HEK293T (cell line): ENCODE data around the gene ANKRD35.

Source experiments
- CTCF ChIA-PET: fragments of 350-600 bp; formaldehyde crosslinking; extraction: SDS; loops from one replicate; lab custom pipeline; 2021; ENCODE audit warnings: antibody characterized with exemption, inconsistent platforms; lab: Yijun Ruan, JAX
- POLR2A ChIA-PET: fragments of 350-600 bp; formaldehyde crosslinking; extraction: SDS; loops from one replicate; lab custom pipeline; 2020; ENCODE audit warnings: antibody characterized with exemption, inconsistent platforms; lab: Yijun Ruan, JAX
- DNase-seq: peaks from one replicate; pipeline ENCODE4 v3.0.0; 2012; ENCODE audit warnings: mixed read lengths; ENCODE audit errors: extremely low spot score
- ARNT ChIP-seq: fragments of 450-650 bp; IDR thresholded peaks from 2 replicates; pipeline ENCODE4 v1.6.1; 2017; ENCODE audit warnings: mild to moderate bottlenecking
- BHLHE40 ChIP-seq: fragments of 450-650 bp; IDR thresholded peaks from 2 replicates; pipeline ENCODE4 v1.6.1; 2016; ENCODE audit warnings: mild to moderate bottlenecking, moderate library complexity, borderline replicate concordance
- CTBP1 ChIP-seq: fragments of 450-650 bp; IDR thresholded peaks from 2 replicates; pipeline ENCODE4 v1.6.1; 2016; ENCODE audit warnings: borderline replicate concordance
- ELF4 ChIP-seq: fragments of 450-650 bp; IDR thresholded peaks from 2 replicates; pipeline ENCODE4 v1.6.1; 2017; ENCODE audit warnings: antibody characterized with exemption
- FOXA1 ChIP-seq: fragments of 450-650 bp; IDR thresholded peaks from 2 replicates; pipeline ENCODE4 v1.6.1; 2016; ENCODE audit warnings: mild to moderate bottlenecking
- FOXK2 ChIP-seq: fragments of 450-650 bp; IDR thresholded peaks from 2 replicates; pipeline ENCODE4 v1.6.1; 2016; ENCODE audit warnings: mild to moderate bottlenecking
- FOXM1 ChIP-seq: fragments of 450-650 bp; IDR thresholded peaks from 2 replicates; pipeline ENCODE4 v1.6.1; 2017; ENCODE audit warnings: mild to moderate bottlenecking, borderline replicate concordance
- HDGF ChIP-seq: fragments of 450-650 bp; IDR thresholded peaks from 2 replicates; pipeline ENCODE4 v1.6.1; 2017; ENCODE audit warnings: antibody characterized with exemption, borderline replicate concordance
- L3MBTL2 ChIP-seq: fragments of 450-650 bp; conservative IDR thresholded peaks from 2 replicates; pipeline ENCODE4 v1.6.1; 2016; ENCODE audit warnings: mild to moderate bottlenecking
- LEF1 ChIP-seq: fragments of 450-650 bp; IDR thresholded peaks from 2 replicates; pipeline ENCODE4 v1.6.1; 2017; ENCODE audit warnings: mild to moderate bottlenecking, borderline replicate concordance
- NFRKB ChIP-seq: fragments of 450-650 bp; IDR thresholded peaks from 2 replicates; pipeline ENCODE4 v1.6.1; 2016; ENCODE audit warnings: mild to moderate bottlenecking, moderate library complexity
- PKNOX1 ChIP-seq: fragments of 450-650 bp; IDR thresholded peaks from 2 replicates; pipeline ENCODE4 v1.6.1; 2016
- SP1 ChIP-seq: fragments of 450-650 bp; IDR thresholded peaks from 2 replicates; pipeline ENCODE4 v1.6.1; 2017
- SUZ12 ChIP-seq: fragments of 450-650 bp; IDR thresholded peaks from 2 replicates; pipeline ENCODE4 v1.6.1; 2016; ENCODE audit warnings: mild to moderate bottlenecking
- TARDBP ChIP-seq: fragments of 450-650 bp; IDR thresholded peaks from 2 replicates; pipeline ENCODE4 v1.6.1; 2016
- ZNF384 ChIP-seq: fragments of 450-650 bp; IDR thresholded peaks from 2 replicates; pipeline ENCODE4 v1.6.1; 2016

ANKRD35 gene

GRCh38 chr1:145898756-145899155 lies 13.1 kb upstream of the ANKRD35 start:
- no peak for DNase-seq
- POLR2A ChIA-PET, result interaction anchor here (0.6 kb wide), 1 partner anchor 66 kb away, joined by 4 read pairs; the partner anchor contains the start of genes ANKRD34A and POLR3GL
- no peak for TF ChIP-seq LEF1
- TF ChIP-seq FOXM1, result no peak
- TF ChIP-seq FOXA1, result no peak
- TF ChIP-seq NFRKB, result no peak
- no peak for TF ChIP-seq FOXK2
- TF ChIP-seq BHLHE40, result no peak
- TF ChIP-seq PKNOX1, result no peak
- no peak for TF ChIP-seq ZNF384
- TF ChIP-seq HDGF, result no peak
- no peak for TF ChIP-seq L3MBTL2
- CTCF ChIA-PET, result interaction anchor here (1.0 kb wide), 1 partner anchor 40 kb away, joined by 3 read pairs; the partner anchor contains the start of gene PIAS3

- no peak for TF ChIP-seq FOXK2
- no peak for TF ChIP-seq SP1
- TF ChIP-seq CTBP1, result no peak
- no peak for TF ChIP-seq TARDBP
- TF ChIP-seq HDGF, result no peak
- TF ChIP-seq ZNF384, result no peak
- no peak for TF ChIP-seq FOXM1
- TF ChIP-seq ARNT, result no peak
- no peak for TF ChIP-seq PKNOX1
- no peak for TF ChIP-seq FOXA1
- TF ChIP-seq LEF1, result no peak
- no peak for TF ChIP-seq BHLHE40
- ChIA-PET POLR2A (no interaction called here), CTCF (interaction anchor here (1.0 kb wide), 1 partner anchor 17 kb away, joined by 3 read pairs; no protein-coding TSS in a partner anchor)
- DNase-seq, result no peak
Measured at GRCh38 chr1:145897969-145898368, 12.3 kb upstream of the ANKRD35 start.

GRCh38 chr1:145895471-145895870 lies 9.8 kb upstream of the ANKRD35 start:
- TF ChIP-seq NFRKB (no peak), SP1 (no peak)
- CTCF ChIA-PET, result interaction anchor here (0.6 to 2.3 kb wide), 4 partner anchors 14 to 118 kb away, joined by 3 to 7 read pairs (median 4); partner anchors contain the start of genes ITGA10 and NUDT17
- POLR2A ChIA-PET, result interaction anchor here (1.0 to 1.7 kb wide), 3 partner anchors 9 to 62 kb away, joined by 3 to 4 read pairs (median 4); partner anchors contain the start of genes LIX1L and RBM8A
- DNase-seq, result no peak

- no peak for DNase-seq
- POLR2A ChIA-PET, result interaction anchor here (2.7 to 2.9 kb wide), 2 partner anchors 34 to 35 kb away, joined by 23 to 25 read pairs; partner anchors contain the start of genes PIAS3 and RBM8A
- TF ChIP-seq NFRKB, result no peak
- no peak for TF ChIP-seq L3MBTL2
- TF ChIP-seq ZNF384, result no peak
- no peak for TF ChIP-seq SUZ12
- TF ChIP-seq HDGF, result no peak
- TF ChIP-seq FOXA1, result no peak
- TF ChIP-seq FOXK2, result no peak
- TF ChIP-seq CTBP1, result no peak
- TF ChIP-seq SP1, result no peak
- TF ChIP-seq PKNOX1, result no peak
- no peak for TF ChIP-seq ARNT
- no peak for TF ChIP-seq TARDBP
- TF ChIP-seq LEF1, result no peak
- no peak for TF ChIP-seq BHLHE40
- no peak for TF ChIP-seq ELF4
- TF ChIP-seq FOXM1, result no peak
- CTCF ChIA-PET, result interaction anchor here (0.8 to 3.5 kb wide), 5 partner anchors 11 to 84 kb away, joined by 3 to 50 read pairs (median 4); partner anchors contain the start of gene ITGA10
Measured at GRCh38 chr1:145893306-145894055, 7.8 kb upstream of the ANKRD35 start.

GRCh38 chr1:145892486-145893087 lies 6.9 kb upstream of the ANKRD35 start:
- CTCF ChIA-PET, result interaction anchor here (0.8 to 3.5 kb wide), 23 partner anchors 10 to 144 kb away, joined by 3 to 50 read pairs (median 4); partner anchors contain the start of genes ANKRD34A, ITGA10, NUDT17 and PIAS3
- POLR2A ChIA-PET, result interaction anchor here (1.0 to 2.9 kb wide), 12 partner anchors 13 to 159 kb away, joined by 3 to 25 read pairs (median 8); partner anchors contain the start of genes ANKRD34A, ITGA10, LIX1L and NUDT17
- no peak for DNase-seq

More at GRCh38 chr1:145892486-145893087, 6.9 kb upstream of the ANKRD35 start:
- no peak for TF ChIP-seq SP1
